GM12801 (cell line): ENCODE data around the gene ZNF521.

Experiments used
- TF ChIP-seq, protein P1 (sequence below): IDR thresholded peaks from one replicate; pipeline ENCODE4 v1.5.1; 2011; ENCODE audit warnings: control low read depth; ENCODE audit not compliant: insufficient read length; ENCODE audit errors: extremely low read depth

The ZNF521 gene

GRCh38 chr18:25360301-25360899, 8.4 kb upstream of the ZNF521 start:
- TF ChIP-seq, protein P1, sequence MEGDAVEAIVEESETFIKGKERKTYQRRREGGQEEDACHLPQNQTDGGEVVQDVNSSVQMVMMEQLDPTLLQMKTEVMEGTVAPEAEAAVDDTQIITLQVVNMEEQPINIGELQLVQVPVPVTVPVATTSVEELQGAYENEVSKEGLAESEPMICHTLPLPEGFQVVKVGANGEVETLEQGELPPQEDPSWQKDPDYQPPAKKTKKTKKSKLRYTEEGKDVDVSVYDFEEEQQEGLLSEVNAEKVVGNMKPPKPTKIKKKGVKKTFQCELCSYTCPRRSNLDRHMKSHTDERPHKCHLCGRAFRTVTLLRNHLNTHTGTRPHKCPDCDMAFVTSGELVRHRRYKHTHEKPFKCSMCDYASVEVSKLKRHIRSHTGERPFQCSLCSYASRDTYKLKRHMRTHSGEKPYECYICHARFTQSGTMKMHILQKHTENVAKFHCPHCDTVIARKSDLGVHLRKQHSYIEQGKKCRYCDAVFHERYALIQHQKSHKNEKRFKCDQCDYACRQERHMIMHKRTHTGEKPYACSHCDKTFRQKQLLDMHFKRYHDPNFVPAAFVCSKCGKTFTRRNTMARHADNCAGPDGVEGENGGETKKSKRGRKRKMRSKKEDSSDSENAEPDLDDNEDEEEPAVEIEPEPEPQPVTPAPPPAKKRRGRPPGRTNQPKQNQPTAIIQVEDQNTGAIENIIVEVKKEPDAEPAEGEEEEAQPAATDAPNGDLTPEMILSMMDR, result no peak

DNA sequence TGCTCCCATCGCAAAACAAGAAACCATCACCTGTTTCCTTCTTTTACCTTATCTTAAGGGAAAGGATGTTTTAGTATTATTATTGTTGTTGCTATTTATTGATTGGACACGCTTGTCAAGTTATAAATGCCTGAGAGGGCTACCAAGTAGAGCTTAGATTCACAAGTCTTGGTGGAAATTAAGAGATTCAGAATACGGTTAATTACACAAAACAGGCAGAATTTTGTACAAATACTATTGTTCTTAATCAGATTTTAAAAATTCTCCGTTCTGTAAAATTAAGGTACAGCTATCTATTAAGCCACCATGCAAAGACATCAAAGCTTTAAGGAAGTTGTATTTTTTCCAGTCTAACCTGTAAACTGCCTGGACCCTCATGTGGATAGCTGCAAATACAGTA, 1.1 kb upstream of the ZNF521 start:
- TF ChIP-seq, protein P1, result no peak

GRCh38 chr18:25352629-25353005, 651 bp upstream of the ZNF521 start:
- TF ChIP-seq, protein P1, result no peak

GRCh38 chr18:25351280-25351775, 638 bp downstream of the ZNF521 start:
- TF ChIP-seq, protein P1, result no peak

DNA sequence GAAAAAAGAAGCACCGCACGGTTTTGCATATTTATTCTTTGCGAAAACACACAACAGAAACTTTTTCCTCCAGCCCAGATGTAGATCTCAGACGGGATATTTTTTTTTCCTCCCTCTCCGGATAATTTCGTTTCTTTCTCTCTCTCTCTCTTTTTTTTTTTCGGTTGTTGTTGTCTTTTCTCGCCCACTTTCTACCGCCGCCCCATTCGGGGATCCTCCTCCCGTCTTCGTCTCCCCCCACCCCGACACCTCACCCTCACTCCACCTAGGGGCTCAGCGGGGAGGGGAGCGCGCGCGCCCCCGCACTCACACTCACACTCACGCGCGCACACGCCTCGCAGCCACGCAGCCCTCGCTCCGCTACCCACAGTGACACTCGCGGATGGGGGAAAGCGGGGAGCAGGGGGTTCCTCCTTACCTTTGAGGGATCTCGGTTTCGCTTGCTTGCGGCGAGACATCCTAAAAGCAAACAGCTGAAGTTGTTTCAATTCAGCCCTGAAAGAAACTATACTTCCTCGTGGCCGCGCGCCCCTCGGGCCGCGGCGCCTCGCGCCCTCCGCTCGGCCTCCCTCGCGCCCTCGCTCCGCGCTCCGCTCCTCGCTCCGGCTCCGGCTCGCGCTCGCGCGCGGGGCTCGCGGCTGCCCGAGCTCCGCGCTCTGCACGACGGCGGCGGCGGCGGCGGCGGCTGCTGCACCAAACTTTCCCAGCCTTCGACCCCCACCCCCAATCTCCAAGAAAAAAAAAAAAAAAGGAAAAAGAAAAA, 1.3 kb downstream of the ZNF521 start:
- TF ChIP-seq, protein P1, result no peak

DNA sequence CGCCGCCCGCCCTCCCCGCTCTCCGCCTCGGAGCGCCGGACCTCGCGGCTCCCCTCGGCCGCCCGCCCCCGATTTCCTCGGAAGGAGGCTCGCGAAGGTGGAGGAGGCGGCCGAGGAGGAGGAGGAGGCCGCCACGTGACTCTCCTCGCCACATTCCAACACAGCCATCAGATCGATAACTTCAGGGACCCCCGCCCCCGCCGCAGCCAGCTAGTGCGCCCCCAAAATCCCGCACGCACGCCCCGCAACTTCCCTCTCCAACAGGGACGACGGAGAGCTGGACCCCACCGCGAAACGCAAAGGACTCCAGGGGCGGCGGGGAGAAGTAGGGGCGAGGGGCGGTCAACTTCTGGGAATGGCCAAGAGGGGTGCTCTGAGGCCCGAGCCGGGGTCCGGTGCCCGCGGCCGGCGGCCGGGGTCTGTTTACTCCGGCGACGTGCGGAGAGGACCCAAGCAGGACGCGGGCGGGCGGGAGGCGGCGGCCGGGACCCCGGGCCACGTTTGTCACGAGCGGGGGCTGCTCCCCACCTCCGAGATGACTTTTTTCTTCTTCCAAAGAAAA, 2.0 kb downstream of the ZNF521 start:
- TF ChIP-seq, protein P1, result no peak

- TF ChIP-seq, protein P1, result no peak
Measured at GRCh38 chr18:25349131-25349925, 2.6 kb downstream of the ZNF521 start.
